ENCODE measurements around the gene DMWD.

Gene DMWD

DNA sequence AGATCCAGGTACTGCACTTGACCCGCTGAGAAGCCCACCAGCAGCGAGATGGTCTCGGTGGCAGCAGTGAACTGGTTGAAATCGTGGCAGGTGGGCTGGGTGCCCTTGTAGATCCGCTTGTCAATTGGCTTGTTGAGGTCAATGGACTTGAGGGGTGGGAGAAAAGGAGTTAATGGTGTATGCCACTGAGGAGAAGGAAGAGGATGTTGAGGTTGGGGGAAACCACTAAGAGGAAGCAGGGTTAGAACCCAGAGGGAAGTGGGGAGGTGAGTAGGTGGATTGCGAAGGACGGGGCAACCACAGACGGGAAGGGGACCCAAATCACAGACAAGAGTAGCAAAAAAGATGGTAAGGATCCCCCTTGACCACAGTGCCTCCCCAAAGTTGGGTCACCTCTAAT is 1.7 kb downstream of the DMWD start:
- peak overlapping the region in 2 of 5 donors; percentile 73 to 81 for H3K4me3 ChIP-seq (ENCODE audit: low read depth in 1 of 5, low read length in 5 of 5)
- peaks cover 12 to 37% (median 30%) of the 10 kb centered on the region in 5 donors for H3K4me1 ChIP-seq (ENCODE audit: control insufficient read depth in 5 of 5, insufficient read depth in 5 of 5, low read length in 5 of 5)
- peak overlapping the region in 1 of 5 donors; percentile 6 for H3K9ac ChIP-seq (ENCODE audit: low read length in 5 of 5)
- peak overlapping the region; percentile 24 for H3K27ac ChIP-seq (ENCODE audit: low read depth, low read length)
- peaks cover 0 to 41% (median 34%) of the 10 kb centered on the region in 5 donors for H3K36me3 ChIP-seq (ENCODE audit: control insufficient read depth in 5 of 5, insufficient read depth in 5 of 5, low read length in 5 of 5)
- H3K27me3 ChIP-seq (ENCODE audit: control insufficient read depth in 5 of 5, insufficient read depth in 4 of 5, low read length in 5 of 5) = peaks cover 0 to 2% (median 0%) of the 10 kb centered on the region in 5 donors
- H3K9me3 ChIP-seq (ENCODE audit: control insufficient read depth in 5 of 5, low read length in 5 of 5) = no peaks in the 10 kb centered on the region

DNA sequence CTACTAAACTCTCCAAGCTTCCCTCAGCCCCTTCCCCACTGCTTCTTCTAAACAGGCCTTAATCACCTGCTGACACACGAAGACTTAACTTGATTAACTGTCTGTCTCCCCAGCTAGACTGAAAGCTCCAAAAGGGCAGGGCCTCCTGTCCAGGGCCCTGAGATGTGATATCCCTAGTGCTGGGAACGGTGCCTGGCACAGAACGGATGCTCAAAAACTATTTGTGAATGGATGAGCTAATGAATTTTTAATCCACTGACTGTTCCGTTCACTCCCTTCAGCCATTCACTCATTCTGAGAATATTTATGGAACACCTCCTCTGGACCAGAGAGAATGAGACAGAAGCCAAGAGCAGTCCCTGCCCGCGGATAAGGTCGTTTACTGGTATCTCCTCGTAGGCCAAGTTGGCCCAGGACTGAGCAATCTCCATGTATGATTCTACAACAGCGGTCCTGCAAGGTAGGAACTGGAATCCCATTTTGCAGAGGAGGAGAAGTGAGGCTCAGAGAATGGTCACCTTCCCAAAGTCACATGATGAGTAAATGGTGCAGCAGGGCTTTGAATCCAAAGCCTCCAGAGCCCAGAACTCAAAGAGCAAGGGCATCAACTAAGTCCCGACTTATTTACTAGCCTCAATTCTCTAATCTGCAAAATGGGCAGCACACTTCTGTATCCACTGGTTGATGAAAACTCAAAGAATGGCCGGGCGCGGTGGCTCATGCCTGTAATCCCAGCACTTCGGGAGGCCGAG is 3.4 kb downstream of the DMWD start:
- H3K9me3 ChIP-seq (ENCODE audit: control insufficient read depth in 5 of 5, low read length in 5 of 5) = no peaks in the 10 kb centered on the region
- H3K4me3 ChIP-seq (ENCODE audit: low read depth in 1 of 5, low read length in 5 of 5) = no peak overlapping the region
- peaks cover 0 to 48% (median 43%) of the 10 kb centered on the region in 5 donors for H3K36me3 ChIP-seq (ENCODE audit: control insufficient read depth in 5 of 5, insufficient read depth in 5 of 5, low read length in 5 of 5)
- no peak overlapping the region for H3K9ac ChIP-seq (ENCODE audit: low read length in 5 of 5)
- H3K27me3 ChIP-seq (ENCODE audit: control insufficient read depth in 5 of 5, insufficient read depth in 4 of 5, low read length in 5 of 5) = peaks cover 0 to 2% (median 0%) of the 10 kb centered on the region in 5 donors
- H3K4me1 ChIP-seq (ENCODE audit: control insufficient read depth in 5 of 5, insufficient read depth in 5 of 5, low read length in 5 of 5) = peaks cover 12 to 37% (median 30%) of the 10 kb centered on the region in 5 donors
- no peak overlapping the region for H3K27ac ChIP-seq (ENCODE audit: low read depth, low read length)

GRCh38 chr19:45786533-45786894 is 6.1 kb downstream of the DMWD start:
- no peaks in the 10 kb centered on the region for H3K27me3 ChIP-seq (ENCODE audit: control insufficient read depth in 5 of 5, insufficient read depth in 4 of 5, low read length in 5 of 5)
- H3K27ac ChIP-seq (ENCODE audit: low read depth, low read length) = no peak overlapping the region
- H3K4me3 ChIP-seq (ENCODE audit: low read depth in 1 of 5, low read length in 5 of 5) = no peak overlapping the region
- H3K36me3 ChIP-seq (ENCODE audit: control insufficient read depth in 5 of 5, insufficient read depth in 5 of 5, low read length in 5 of 5) = peaks cover 0 to 48% (median 43%) of the 10 kb centered on the region in 5 donors
- H3K4me1 ChIP-seq (ENCODE audit: control insufficient read depth in 5 of 5, insufficient read depth in 5 of 5, low read length in 5 of 5) = peaks cover 3 to 43% (median 38%) of the 10 kb centered on the region in 5 donors
- no peak overlapping the region for H3K9ac ChIP-seq (ENCODE audit: low read length in 5 of 5)
- H3K9me3 ChIP-seq (ENCODE audit: control insufficient read depth in 5 of 5, low read length in 5 of 5) = no peaks in the 10 kb centered on the region

GRCh38 chr19:45785781-45786532 is 6.7 kb downstream of the DMWD start:
- no peaks in the 10 kb centered on the region for H3K27me3 ChIP-seq (ENCODE audit: control insufficient read depth in 5 of 5, insufficient read depth in 4 of 5, low read length in 5 of 5)
- H3K4me3 ChIP-seq (ENCODE audit: low read depth in 1 of 5, low read length in 5 of 5) = no peak overlapping the region
- peaks cover 0 to 48% (median 42%) of the 10 kb centered on the region in 5 donors for H3K36me3 ChIP-seq (ENCODE audit: control insufficient read depth in 5 of 5, insufficient read depth in 5 of 5, low read length in 5 of 5)
- H3K4me1 ChIP-seq (ENCODE audit: control insufficient read depth in 5 of 5, insufficient read depth in 5 of 5, low read length in 5 of 5) = peaks cover 3 to 43% (median 39%) of the 10 kb centered on the region in 5 donors
- H3K27ac ChIP-seq (ENCODE audit: low read depth, low read length) = no peak overlapping the region
- H3K9me3 ChIP-seq (ENCODE audit: control insufficient read depth in 5 of 5, low read length in 5 of 5) = no peaks in the 10 kb centered on the region
- no peak overlapping the region for H3K9ac ChIP-seq (ENCODE audit: low read length in 5 of 5)

DNA sequence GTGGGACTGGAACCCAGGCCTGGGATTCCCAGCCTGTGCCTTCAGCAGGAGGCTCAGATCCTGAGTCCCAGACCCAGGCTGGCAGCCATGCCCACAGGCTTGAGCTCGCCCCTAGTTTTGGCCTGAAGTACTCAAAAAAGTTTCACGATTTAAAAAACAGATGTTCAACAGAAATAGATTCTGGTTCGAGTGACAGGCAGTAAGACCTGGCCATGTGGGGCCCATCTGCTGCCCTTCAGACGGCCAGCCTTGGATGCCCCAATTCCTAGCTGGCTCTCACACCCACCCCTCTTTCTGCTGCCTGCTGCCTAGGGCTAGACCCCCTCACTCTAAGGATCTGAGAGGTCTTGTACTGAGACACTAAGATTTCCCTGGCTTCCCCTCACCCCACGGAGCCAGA is 7.5 kb downstream of the DMWD start:
- Histone ChIP-seq H3K4me1 (ENCODE audit: control insufficient read depth in 5 of 5, insufficient read depth in 5 of 5, low read length in 5 of 5) (peaks cover 3 to 47% (median 45%) of the 10 kb centered on the region in 5 donors), H3K27me3 (ENCODE audit: control insufficient read depth in 5 of 5, insufficient read depth in 4 of 5, low read length in 5 of 5) (no peaks in the 10 kb centered on the region), H3K36me3 (ENCODE audit: control insufficient read depth in 5 of 5, insufficient read depth in 5 of 5, low read length in 5 of 5) (peaks cover 0 to 42% (median 37%) of the 10 kb centered on the region in 5 donors), H3K4me3 (ENCODE audit: low read depth in 1 of 5, low read length in 5 of 5) (no peak overlapping the region), H3K9ac (ENCODE audit: low read length in 5 of 5) (no peak overlapping the region), H3K27ac (ENCODE audit: low read depth, low read length) (no peak overlapping the region), H3K9me3 (ENCODE audit: control insufficient read depth in 5 of 5, low read length in 5 of 5) (no peaks in the 10 kb centered on the region)

DNA sequence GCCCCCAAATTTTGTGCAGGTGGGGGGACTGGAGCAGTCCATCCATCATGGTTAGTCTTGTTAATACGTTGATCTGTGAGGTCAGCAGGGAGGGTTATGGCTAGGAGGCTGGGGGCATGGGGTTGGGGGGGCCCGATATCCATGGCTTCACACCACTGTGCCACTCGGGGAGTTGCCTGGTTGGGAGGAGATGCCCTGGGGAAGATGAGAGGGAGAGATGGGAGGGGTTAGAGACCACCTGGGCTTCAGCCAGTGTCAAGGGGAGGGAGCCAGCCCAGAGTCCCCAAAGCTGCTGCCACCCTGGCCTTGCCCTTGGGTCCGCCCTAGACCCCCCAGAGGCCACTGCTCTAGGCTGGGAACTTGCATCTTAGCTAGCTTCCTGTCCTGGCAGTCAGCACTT is 8.5 kb downstream of the DMWD start:
- Histone ChIP-seq H3K9ac (ENCODE audit: low read length in 5 of 5) (no peak overlapping the region), H3K27me3 (ENCODE audit: control insufficient read depth in 5 of 5, insufficient read depth in 4 of 5, low read length in 5 of 5) (no peaks in the 10 kb centered on the region), H3K4me3 (ENCODE audit: low read depth in 1 of 5, low read length in 5 of 5) (no peak overlapping the region), H3K27ac (ENCODE audit: low read depth, low read length) (no peak overlapping the region), H3K4me1 (ENCODE audit: control insufficient read depth in 5 of 5, insufficient read depth in 5 of 5, low read length in 5 of 5) (peaks cover 3 to 57% (median 51%) of the 10 kb centered on the region in 5 donors), H3K36me3 (ENCODE audit: control insufficient read depth in 5 of 5, insufficient read depth in 5 of 5, low read length in 5 of 5) (peaks cover 0 to 36% (median 32%) of the 10 kb centered on the region in 5 donors), H3K9me3 (ENCODE audit: control insufficient read depth in 5 of 5, low read length in 5 of 5) (no peaks in the 10 kb centered on the region)

GRCh38 chr19:45782820-45783785 is 9.5 kb downstream of the DMWD start:
- Histone ChIP-seq H3K27ac (ENCODE audit: low read depth, low read length) (peak overlapping the region; percentile 37), H3K9ac (ENCODE audit: low read length in 5 of 5) (peak overlapping the region in 3 of 5 donors; percentile 28 to 61 (median 48)), H3K36me3 (ENCODE audit: control insufficient read depth in 5 of 5, insufficient read depth in 5 of 5, low read length in 5 of 5) (peaks cover 0 to 33% (median 23%) of the 10 kb centered on the region in 5 donors), H3K9me3 (ENCODE audit: control insufficient read depth in 5 of 5, low read length in 5 of 5) (no peaks in the 10 kb centered on the region), H3K4me1 (ENCODE audit: control insufficient read depth in 5 of 5, insufficient read depth in 5 of 5, low read length in 5 of 5) (peaks cover under 1 to 52% (median 45%) of the 10 kb centered on the region in 5 donors), H3K27me3 (ENCODE audit: control insufficient read depth in 5 of 5, insufficient read depth in 4 of 5, low read length in 5 of 5) (no peaks in the 10 kb centered on the region), H3K4me3 (ENCODE audit: low read depth in 1 of 5, low read length in 5 of 5) (peak overlapping the region in 3 of 5 donors; percentile 6 to 57 (median 28))

- H3K4me1 ChIP-seq (ENCODE audit: control insufficient read depth in 5 of 5, insufficient read depth in 5 of 5, low read length in 5 of 5) = peaks cover 0 to 50% (median 45%) of the 10 kb centered on the region in 5 donors
- peak within 1 kb of the TSS; percentile 37 for H3K27ac ChIP-seq (ENCODE audit: low read depth, low read length)
- no peaks in the 10 kb centered on the region for H3K9me3 ChIP-seq (ENCODE audit: control insufficient read depth in 5 of 5, low read length in 5 of 5)
- H3K4me3 ChIP-seq (ENCODE audit: low read depth in 1 of 5, low read length in 5 of 5) = peak within 1 kb of the TSS; percentile 50 to 70 (median 64)
- H3K27me3 ChIP-seq (ENCODE audit: control insufficient read depth in 5 of 5, insufficient read depth in 4 of 5, low read length in 5 of 5) = no peaks in the 10 kb centered on the region
- peaks cover 0 to 37% (median 29%) of the 10 kb centered on the region in 5 donors for H3K36me3 ChIP-seq (ENCODE audit: control insufficient read depth in 5 of 5, insufficient read depth in 5 of 5, low read length in 5 of 5)
- peak within 1 kb of the TSS in 3 of 5 donors; percentile 53 to 68 (median 61) for H3K9ac ChIP-seq (ENCODE audit: low read length in 5 of 5)
Measured at GRCh38 chr19:45782162-45782691, 10.4 kb downstream of the DMWD start, which contains the start of gene DMPK. DMPK (minus strand) TSS chr19:45782490; CDS start chr19:45782352, 138 bp downstream.
